ENCODE data around the gene ARAP1. TPM values are rescaled to one million over a fixed set of nuclear protein-coding genes. Genes with fewer than 3 reads are reported as not detected.

The ARAP1 gene
- total RNA-seq, 6 experiments from 2014 or later: 32.9 to 76.7 (median 41.2) TPM

- no peaks in the 10 kb centered on the region for H3K9me3 ChIP-seq
- 34% methylated on average over 3 of the region's 4 CpGs for WGBS (ENCODE audit: insufficient coverage, low coverage, low lambda C conversion rate, missing lambda C conversion rate)
- intact Hi-C loops (cut with DNase I): loop anchor here in 1 of 2 donors (10.0 kb wide), 1 partner anchor 55 kb away; no protein-coding TSS in a partner anchor
- H3K27me3 ChIP-seq: no peaks in the 10 kb centered on the region
- peaks cover 0 to 60% (median 28%) of the 10 kb centered on the region in 4 donors for H3K4me1 ChIP-seq
- H3K27ac ChIP-seq: peak overlapping the region; percentile 73 to 90 (median 82)
- no peaks in the 10 kb centered on the region for H3K36me3 ChIP-seq
- peak overlapping the region; percentile 65 to 89 (median 67) for H3K4me3 ChIP-seq
- TF ChIP-seq POLR2A (IDR thresholded peaks at IDR 0.05): no peak
- TF ChIP-seq CTCF (IDR thresholded peaks at IDR 0.05): no peak
- ATAC-seq: peak in 2 of 4 donors; percentile 2 to 8
- DNase-seq: peak in 1 of 3 donors; percentile 72
Observed at GRCh38 chr11:72779495-72780128, 27.4 kb upstream of the ARAP1 start.

- TF ChIP-seq POLR2A (IDR thresholded peaks at IDR 0.05) (no peak), CTCF (IDR thresholded peaks at IDR 0.05) (no peak)
- 34% methylated on average over 5 of the region's 7 CpGs for WGBS (ENCODE audit: insufficient coverage, low coverage, low lambda C conversion rate, missing lambda C conversion rate)
- intact Hi-C loops (cut with DNase I): loop anchor here in 1 of 2 donors (10.0 kb wide), 1 partner anchor 54 kb away; no protein-coding TSS in a partner anchor
- peak overlapping the region; percentile 13 to 89 (median 65) for H3K4me3 ChIP-seq
- H3K36me3 ChIP-seq: no peaks in the 10 kb centered on the region
- DNase-seq (peak; percentile 62 to 92 (median 83)), ATAC-seq (peak; percentile 50 to 62 (median 56))
- H3K27me3 ChIP-seq: no peaks in the 10 kb centered on the region
- peak overlapping the region; percentile 73 to 90 (median 82) for H3K27ac ChIP-seq
- H3K9me3 ChIP-seq: no peaks in the 10 kb centered on the region
- peaks cover 0 to 68% (median 31%) of the 10 kb centered on the region in 4 donors for H3K4me1 ChIP-seq
Observed at GRCh38 chr11:72778535-72779494, 26.6 kb upstream of the ARAP1 start.

- intact Hi-C loops (cut with DNase I): loop anchor here in 1 of 2 donors (10.0 kb wide), 1 partner anchor 53 kb away; no protein-coding TSS in a partner anchor
- H3K36me3 ChIP-seq: peaks cover 0 to 2% (median 0%) of the 10 kb centered on the region in 4 donors
- H3K27me3 ChIP-seq: no peaks in the 10 kb centered on the region
- peak overlapping the region in 1 of 3 donors; percentile 37 for H3K4me3 ChIP-seq
- TF ChIP-seq POLR2A (IDR thresholded peaks at IDR 0.05) (no peak), CTCF (IDR thresholded peaks at IDR 0.05) (no peak)
- WGBS (ENCODE audit: insufficient coverage, low coverage, low lambda C conversion rate, missing lambda C conversion rate): 62% methylated on average over 4 of the region's 5 CpGs
- H3K4me1 ChIP-seq: peaks cover 0 to 71% (median 34%) of the 10 kb centered on the region in 4 donors
- DNase-seq (peak; percentile 81 to 97 (median 96)), ATAC-seq (peak; percentile 48 to 75 (median 62))
- H3K27ac ChIP-seq: peak overlapping the region; percentile 62 to 90 (median 82)
- H3K9me3 ChIP-seq: no peaks in the 10 kb centered on the region
Observed at GRCh38 chr11:72777755-72778278, 25.6 kb upstream of the ARAP1 start.
